Coronary artery (tissue), 2 donors: ENCODE data around the gene CRB1.

Source experiments
- DNase-seq: peaks from one replicate; pipeline ENCODE4 v3.0.0-alpha.2; 2017; ENCODE audit warnings: low spot score
- H3K27ac ChIP-seq, 2 donors: fragments of 200-600 bp; sonication (generic); one replicate each; pipeline ENCODE4 v1.5.1; 2016 to 2019
- H3K4me3 ChIP-seq: fragments of 200-600 bp; sonication (generic); 2 replicates; pipeline ENCODE4 v1.5.1; 2016; ENCODE audit warnings: mild to moderate bottlenecking, moderate library complexity
- CTCF ChIP-seq: fragments of 200-600 bp; sonication (generic); IDR thresholded peaks from one replicate; pipeline ENCODE4 v1.5.1; 2019; ENCODE audit warnings: antibody characterized with exemption

The CRB1 gene

GRCh38 chr1:197268012-197268411 is at the start of gene CRB1:
Gene CRB1, plus strand, starts transcription at chr1:197268252. Its CDS starts 161 bp downstream, at chr1:197268413.
- no peak for TF ChIP-seq CTCF
- Histone ChIP-seq H3K4me3 (no peak within 1 kb of the TSS), H3K27ac (no peak within 1 kb of the TSS)
- no peak for DNase-seq

GRCh38 chr1:197218857-197219256 is 49.2 kb upstream of the CRB1 start:
- no peak for TF ChIP-seq CTCF
- H3K4me3 ChIP-seq, result no peak overlapping the region
- no peak overlapping the region for H3K27ac ChIP-seq
- no peak for DNase-seq

- H3K4me3 ChIP-seq, result no peak overlapping the region
- TF ChIP-seq CTCF, result no peak
- no peak overlapping the region for H3K27ac ChIP-seq
- no peak for DNase-seq
Measured at GRCh38 chr1:197222025-197222685, 45.9 kb upstream of the CRB1 start.

GRCh38 chr1:197222780-197223179 is 45.3 kb upstream of the CRB1 start:
- TF ChIP-seq CTCF, result no peak
- Histone ChIP-seq H3K27ac (no peak overlapping the region), H3K4me3 (no peak overlapping the region)
- DNase-seq, result no peak

- TF ChIP-seq CTCF, result no peak
- Histone ChIP-seq H3K4me3 (no peak overlapping the region), H3K27ac (no peak overlapping the region)
- DNase-seq, result no peak
Measured at GRCh38 chr1:197224160-197224559, 43.9 kb upstream of the CRB1 start.

GRCh38 chr1:197225611-197226010 is 42.4 kb upstream of the CRB1 start:
- no peak overlapping the region for H3K27ac ChIP-seq
- H3K4me3 ChIP-seq, result no peak overlapping the region
- no peak for DNase-seq
- TF ChIP-seq CTCF, result no peak

GRCh38 chr1:197234581-197234980 is 33.5 kb upstream of the CRB1 start:
- no peak for TF ChIP-seq CTCF
- Histone ChIP-seq H3K4me3 (no peak overlapping the region), H3K27ac (no peak overlapping the region)
- no peak for DNase-seq
